Neural progenitor cell (in vitro differentiated cells): ENCODE results near the gene SCN9A. TPM values are rescaled to one million over a fixed set of nuclear protein-coding genes. Genes with fewer than 3 reads are reported as not detected.

Experiments
- DNase-seq: peaks from one replicate; pipeline ENCODE4 v3.0.0-alpha.2; 2016; ENCODE audit warnings: low spot score
- H2AFZ ChIP-seq: fragments of 200-600 bp; sonication (generic); replicated peaks from 2 replicates; pipeline ENCODE4 v1.6.1; 2016; ENCODE audit warnings: antibody characterized with exemption
- H3F3A ChIP-seq: fragments of 200-600 bp; sonication (generic); 2 replicates; pipeline ENCODE4 v1.6.1; 2016; ENCODE audit warnings: antibody characterized with exemption, low read depth
- H3K27ac ChIP-seq: fragments of 200-600 bp; sonication (generic); 2 replicates; pipeline ENCODE4 v1.5.1; 2016; ENCODE audit warnings: mild to moderate bottlenecking
- H3K27me3 ChIP-seq: fragments of 200-600 bp; sonication (generic); 2 replicates; pipeline ENCODE4 v1.6.1; 2016; ENCODE audit warnings: mild to moderate bottlenecking, moderate library complexity
- H3K36me3 ChIP-seq: fragments of 200-600 bp; sonication (generic); 2 replicates; pipeline ENCODE4 v1.5.1; 2016
- H3K4me1 ChIP-seq: fragments of 200-600 bp; sonication (generic); 2 replicates; pipeline ENCODE4 v1.6.1; 2016; ENCODE audit warnings: mixed run types
- H3K4me2 ChIP-seq: fragments of 200-600 bp; sonication (generic); 2 replicates; pipeline ENCODE4 v1.6.1; 2016
- H3K4me3 ChIP-seq: fragments of 200-600 bp; sonication (generic); 2 replicates; pipeline ENCODE4 v1.5.1; 2016
- H3K79me2 ChIP-seq: fragments of 200-600 bp; sonication (generic); 2 replicates; pipeline ENCODE4 v1.6.1; 2016; ENCODE audit warnings: low read depth
- H3K9ac ChIP-seq: fragments of 200-600 bp; sonication (generic); 2 replicates; pipeline ENCODE4 v1.6.1; 2016
- H3K9me3 ChIP-seq: fragments of 200-600 bp; sonication (generic); 2 replicates; pipeline ENCODE4 v1.5.1; 2016; ENCODE audit warnings: low read depth
- H4K20me1 ChIP-seq: fragments of 200-600 bp; sonication (generic); 2 replicates; pipeline ENCODE4 v1.6.1; 2016; ENCODE audit warnings: low read depth
- H3K27ac Mint-ChIP-seq: 3 replicates; pipeline ENCODE4 v1.8.0; 2021; ENCODE audit warnings: mixed read lengths
- H3K27me3 Mint-ChIP-seq: 2 replicates; pipeline ENCODE4 v1.8.0; 2022; ENCODE audit warnings: low read depth, mild to moderate bottlenecking, inconsistent platforms, moderate library complexity, mixed read lengths; ENCODE audit not compliant: insufficient read depth
- H3K36me3 Mint-ChIP-seq: 3 replicates; pipeline ENCODE4 v1.8.0; 2021; ENCODE audit warnings: mixed read lengths
- H3K4me1 Mint-ChIP-seq: 3 replicates; pipeline ENCODE4 v1.8.0; 2021; ENCODE audit warnings: mixed read lengths
- H3K4me3 Mint-ChIP-seq: 3 replicates; pipeline ENCODE4 v1.8.0; 2021; ENCODE audit warnings: mild to moderate bottlenecking, moderate library complexity, mixed read lengths
- H3K9me3 Mint-ChIP-seq: 3 replicates; pipeline ENCODE4 v1.8.0; 2020; ENCODE audit warnings: mixed read lengths
- CTCF ChIP-seq: fragments of 200-600 bp; sonication (generic); IDR thresholded peaks from 2 replicates; pipeline ENCODE4 v1.5.1; 2017; ENCODE audit warnings: antibody characterized with exemption, mild to moderate bottlenecking
- EZH2 ChIP-seq: fragments of 200-600 bp; sonication (generic); IDR thresholded peaks from 2 replicates; pipeline ENCODE4 v1.6.1; 2017; ENCODE audit warnings: antibody characterized with exemption, mild to moderate bottlenecking, moderate library complexity
- EZH2phosphoT487 ChIP-seq: fragments of 200-600 bp; sonication (generic); IDR thresholded peaks from 2 replicates; pipeline ENCODE4 v1.6.1; 2017; ENCODE audit warnings: antibody characterized with exemption
- total RNA-seq: library from RNA; depleted of rRNA; stranded (reverse); fragments of >200 nt; gene quantifications from 2 replicates; pipeline ENCODE4 v1.2.3, GENCODE V29; 2015; ENCODE audit warnings: low replicate concordance

Gene SCN9A
- total RNA-seq, 1 donor from 2014 or later = 1.1 TPM

- no peaks in the 10 kb centered on the region for H3K36me3 ChIP-seq
- no peaks in the 10 kb centered on the region for H3K36me3 Mint-ChIP-seq
- H3K79me2 ChIP-seq = no peaks in the 10 kb centered on the region
- H3K27me3 ChIP-seq = no peaks in the 10 kb centered on the region
- H3K4me1 Mint-ChIP-seq = no peaks in the 10 kb centered on the region
- no peak overlapping the region for H3K27ac Mint-ChIP-seq
- TF ChIP-seq CTCF (no peak), EZH2phosphoT487 (no peak), EZH2 (no peak)
- H3K9me3 Mint-ChIP-seq = no peaks in the 10 kb centered on the region
- no peaks in the 10 kb centered on the region for H4K20me1 ChIP-seq
- H3F3A ChIP-seq = no peaks in the 10 kb centered on the region
- H3K4me3 ChIP-seq = no peak overlapping the region
- no peak overlapping the region for H3K9ac ChIP-seq
- H3K4me1 ChIP-seq = no peaks in the 10 kb centered on the region
- H3K9me3 ChIP-seq = no peaks in the 10 kb centered on the region
- DNase-seq = no peak
- H3K4me2 ChIP-seq = no peak overlapping the region
- no peak overlapping the region for H2AFZ ChIP-seq
- H3K4me3 Mint-ChIP-seq = no peak overlapping the region
- H3K27ac ChIP-seq = no peak overlapping the region
- H3K27me3 Mint-ChIP-seq = peaks cover 3% of the 10 kb centered on the region
Observed at GRCh38 chr2:166393008-166393407, 17.3 kb upstream of the SCN9A start.

- TF ChIP-seq CTCF (no peak), EZH2phosphoT487 (no peak), EZH2 (no peak)
- H3K4me1 ChIP-seq = no peaks in the 10 kb centered on the region
- H3K27me3 ChIP-seq = no peaks in the 10 kb centered on the region
- peak overlapping the region; percentile 37 for H2AFZ ChIP-seq
- no peak overlapping the region for H3K27ac Mint-ChIP-seq
- H3K4me3 Mint-ChIP-seq = no peak overlapping the region
- no peaks in the 10 kb centered on the region for H3K36me3 ChIP-seq
- no peaks in the 10 kb centered on the region for H3K9me3 Mint-ChIP-seq
- no peaks in the 10 kb centered on the region for H3K79me2 ChIP-seq
- peaks cover 2% of the 10 kb centered on the region for H3K27me3 Mint-ChIP-seq
- no peak overlapping the region for H3K9ac ChIP-seq
- no peaks in the 10 kb centered on the region for H3K36me3 Mint-ChIP-seq
- H3F3A ChIP-seq = no peaks in the 10 kb centered on the region
- no peak overlapping the region for H3K4me2 ChIP-seq
- no peaks in the 10 kb centered on the region for H3K4me1 Mint-ChIP-seq
- H4K20me1 ChIP-seq = no peaks in the 10 kb centered on the region
- H3K9me3 ChIP-seq = no peaks in the 10 kb centered on the region
- H3K4me3 ChIP-seq = no peak overlapping the region
- H3K27ac ChIP-seq = no peak overlapping the region
- no peak for DNase-seq
Observed at GRCh38 chr2:166388481-166389070, 12.8 kb upstream of the SCN9A start.

- Histone ChIP-seq H3K4me3 (no peak overlapping the region), H3K9ac (no peak overlapping the region), H3K27ac (no peak overlapping the region), H4K20me1 (no peaks in the 10 kb centered on the region), H3K4me2 (no peak overlapping the region), H3K27me3 (no peaks in the 10 kb centered on the region), H3K36me3 (no peaks in the 10 kb centered on the region), H2AFZ (no peak overlapping the region), H3K9me3 (no peaks in the 10 kb centered on the region), H3K4me1 (no peaks in the 10 kb centered on the region), H3K79me2 (no peaks in the 10 kb centered on the region), H3F3A (no peaks in the 10 kb centered on the region)
- Mint-ChIP-seq H3K4me3 (no peak overlapping the region), H3K27ac (no peak overlapping the region), H3K36me3 (no peaks in the 10 kb centered on the region), H3K9me3 (no peaks in the 10 kb centered on the region), H3K27me3 (peaks cover 2% of the 10 kb centered on the region), H3K4me1 (no peaks in the 10 kb centered on the region)
- no peak for DNase-seq
- TF ChIP-seq EZH2phosphoT487 (no peak), CTCF (no peak), EZH2 (no peak)
Observed at GRCh38 chr2:166385313-166385712, 9.6 kb upstream of the SCN9A start.
